K562 (cell line): ENCODE measurements around the gene HHATL. TPM values are rescaled to one million over a fixed set of nuclear protein-coding genes. Genes with fewer than 3 reads are reported as not detected.
A peak's percentile ranks its signal among the peaks of the same experiment; 100 is the strongest.

Experiments used
- ATAC-seq: fragments of 200-7000 bp; cut with Tn5 transposase; 3 replicates; pipeline ENCODE4 v1.9.1; 2020; ENCODE audit warnings: moderate library complexity
- BruUV-seq: library from RNA; stranded (reverse); fragments of 400-500 nt; replicated peaks from 2 replicates; lab custom pipeline; 2021; lab: Mats Ljungman, UMichigan
- CTCF ChIA-PET: fragments of 300-600 bp; formaldehyde crosslinking; extraction: SDS; loops from one replicate; lab custom pipeline; 2021; ENCODE audit warnings: low intra/inter-chr PET ratio; lab: Yijun Ruan, JAX
- POLR2A ChIA-PET: fragments of 300-600, 350-650 bp; sonication (Branson Sonifier 250); formaldehyde crosslinking; extraction: SDS; loops from one replicate; lab custom pipeline; 2021; ENCODE audit warnings: antibody characterized with exemption, inconsistent platforms; lab: Yijun Ruan, JAX
- DNase-seq, 4 experiments: peaks; one replicate each; pipeline versions ENCODE4 v3.0.0 to v3.0.0-alpha.2; 2011 to 2018; ENCODE audit warnings: low spot score in 3 of 4, mixed read lengths in 3 of 4; ENCODE audit errors: extremely low read depth in 1 of 4
- FAIRE-seq: peaks from 2 replicates; lab custom pipeline; 2011; peaks lifted over from hg19 to GRCh38; lab: Jason Lieb, UNC
- H2AFZ ChIP-seq: 2 replicates; pipeline ENCODE4 v1.6.0; 2011; ENCODE audit warnings: low read depth, low read length, control low read depth, inconsistent platforms
- H3K27ac ChIP-seq: fragments of 200-600 bp; 3 replicates; pipeline ENCODE4 v1.8.0; 2011; ENCODE audit warnings: low read depth, mild to moderate bottlenecking, control low read depth, inconsistent platforms, low read length, moderate library complexity, mixed read lengths; ENCODE audit errors: extremely low read depth
- H3K27me3 ChIP-seq, 2 experiments: fragments of 300-600 bp in 1 of 2; 2 replicates in 1 of 2; 3 replicates in 1 of 2; pipeline versions ENCODE4 v1.6.0 to v1.8.0; 2011; ENCODE audit warnings: inconsistent platforms in 2 of 2, low read length in 2 of 2, mild to moderate bottlenecking in 1 of 2, mixed read lengths in 1 of 2, moderate library complexity in 1 of 2; ENCODE audit not compliant: control insufficient read depth in 2 of 2, insufficient read depth in 2 of 2
- H3K36me3 ChIP-seq: fragments of 300-600 bp; 3 replicates; pipeline ENCODE4 v1.8.0; 2011; ENCODE audit warnings: mild to moderate bottlenecking, low read length, inconsistent platforms; ENCODE audit not compliant: control insufficient read depth, insufficient read depth
- H3K4me1 ChIP-seq, 2 experiments: fragments of 200-600 bp in 1 of 2; replicated peaks in 1 of 2; 2 replicates in 1 of 2; 3 replicates in 1 of 2; pipeline versions ENCODE4 v1.5.1 to v1.8.0; 2011; ENCODE audit warnings: inconsistent platforms in 2 of 2, low read length in 2 of 2, mild to moderate bottlenecking in 1 of 2, mixed read lengths in 1 of 2, moderate library complexity in 1 of 2; ENCODE audit not compliant: control insufficient read depth in 2 of 2, insufficient read depth in 2 of 2
- H3K4me2 ChIP-seq: 2 replicates; pipeline ENCODE4 v1.6.1; 2011; ENCODE audit warnings: low read length, control low read depth, inconsistent platforms, mixed read lengths; ENCODE audit not compliant: insufficient read depth
- H3K4me3 ChIP-seq: fragments of 200-600 bp; sonication (generic), shearing (Covaris generic); 2 replicates; pipeline ENCODE4 v1.5.1; 2016; ENCODE audit warnings: control low read depth, inconsistent platforms
- H3K79me2 ChIP-seq: fragments of 200-600 bp; 3 replicates; pipeline ENCODE4 v1.8.0; 2011; ENCODE audit warnings: low read length, inconsistent platforms; ENCODE audit not compliant: control insufficient read depth, insufficient read depth
- H3K9ac ChIP-seq, 2 experiments: 2 replicates each; pipeline versions ENCODE4 v1.6.0 to v1.6.1; 2011; ENCODE audit warnings: low read depth in 2 of 2, low read length in 2 of 2, control low read depth in 1 of 2, inconsistent platforms in 1 of 2, mild to moderate bottlenecking in 1 of 2, mixed read lengths in 1 of 2; ENCODE audit not compliant: insufficient read depth in 1 of 2
- H3K9me1 ChIP-seq: one replicate; pipeline ENCODE4 v1.6.0; 2011; ENCODE audit warnings: inconsistent platforms, mild to moderate bottlenecking, low read length, moderate library complexity; ENCODE audit not compliant: control insufficient read depth, insufficient read depth
- H3K9me3 ChIP-seq: replicated peaks from 2 replicates; pipeline ENCODE4 v1.5.1; 2011; ENCODE audit warnings: low read depth, low read length, inconsistent platforms; ENCODE audit not compliant: control insufficient read depth, insufficient read depth
- H4K20me1 ChIP-seq: replicated peaks from 2 replicates; pipeline ENCODE4 v1.6.1; 2011; ENCODE audit warnings: low read length, inconsistent platforms, mixed read lengths; ENCODE audit not compliant: control insufficient read depth, insufficient read depth
- CTBP1 ChIP-seq: fragments of 450-650 bp; IDR thresholded peaks from 2 replicates; pipeline ENCODE4 v1.6.1; 2016; ENCODE audit warnings: borderline replicate concordance
- DEAF1 ChIP-seq: fragments of 450-650 bp; formaldehyde crosslinking; IDR thresholded peaks from 2 replicates; pipeline ENCODE4 v1.4.0; 2020; ENCODE audit warnings: mild to moderate bottlenecking, moderate library complexity
- EHMT2 ChIP-seq: fragments of 450-650 bp; IDR thresholded peaks from 2 replicates; pipeline ENCODE4 v1.6.1; 2018; ENCODE audit warnings: antibody characterized with exemption
- ILK ChIP-seq: fragments of 450-650 bp; IDR thresholded peaks from 2 replicates; pipeline ENCODE4 v1.6.1; 2016; ENCODE audit warnings: missing genetic modification characterization, low read depth, mild to moderate bottlenecking, missing compliant biosample characterization, moderate library complexity, borderline replicate concordance
- MTA3 ChIP-seq: fragments of 450-650 bp; formaldehyde crosslinking; IDR thresholded peaks from 2 replicates; pipeline ENCODE4 v1.6.1; 2017; ENCODE audit warnings: mild to moderate bottlenecking, borderline replicate concordance
- MYNN ChIP-seq, 2 experiments: sonication (generic); formaldehyde crosslinking in 1 of 2; IDR thresholded peaks; 2 replicates each; pipeline versions ENCODE4 v1.5.0 to v1.6.1; 2016 to 2020; ENCODE audit warnings: antibody characterized with exemption in 1 of 2, missing genetic modification reagents in 1 of 2
- NFIC ChIP-seq: fragments of 450-650 bp; IDR thresholded peaks from 2 replicates; pipeline ENCODE4 v1.6.1; 2017; ENCODE audit warnings: mild to moderate bottlenecking, inconsistent platforms
- NUFIP1 ChIP-seq: fragments of 450-650 bp; IDR thresholded peaks from 2 replicates; pipeline ENCODE4 v1.6.1; 2018; ENCODE audit not compliant: partially characterized antibody
- RAD21 ChIP-seq, 2 experiments: fragments of 250-450 bp in 1 of 2; fragments of 450-650 bp in 1 of 2; sonication (Bioruptor Pico) in 1 of 2; formaldehyde crosslinking in 1 of 2; IDR thresholded peaks in 1 of 2; conservative IDR thresholded peaks in 1 of 2; 2 replicates each; pipeline versions ENCODE4 v1.4.0 to v1.8.0; 2020 to 2022; ENCODE audit warnings: mild to moderate bottlenecking in 2 of 2, moderate library complexity in 1 of 2
- SMC3 ChIP-seq: conservative IDR thresholded peaks from 2 replicates; pipeline ENCODE4 v1.6.1; 2011; ENCODE audit warnings: low read depth, low read length, improper control_type of control experiment; ENCODE audit not compliant: insufficient read depth
- SOX6 ChIP-seq: fragments of 450-650 bp; IDR thresholded peaks from 2 replicates; pipeline ENCODE4 v1.6.1; 2014; ENCODE audit warnings: mild to moderate bottlenecking
- TBL1XR1 ChIP-seq, 2 experiments: IDR thresholded peaks; 2 replicates each; pipeline ENCODE4 v1.6.1; 2012; ENCODE audit warnings: improper control_type of control experiment in 2 of 2, low read length in 2 of 2, mild to moderate bottlenecking in 1 of 2
- WGBS: fragments of 100-300 bp; shearing (Covaris generic); methylation state at CpG from one replicate; pipeline ENCODE4 v1.1.6; 2016; ENCODE audit warnings: low coverage, mixed read lengths; ENCODE audit not compliant: insufficient coverage; ENCODE audit errors: missing lambda C conversion rate; 5-methylcytosine and 5-hydroxymethylcytosine counted together
- in situ Hi-C: fragments of 300-500 bp; cut with MboI; formaldehyde crosslinking; loops from 4 replicates; pipeline ENCODE4 v1.15.0; 2018; ENCODE audit warnings: inconsistent platforms, mixed read lengths
- intact Hi-C: fragments of 100-400 bp; cut with micrococcal nuclease; formaldehyde crosslinking; loops from 2 replicates; pipeline ENCODE4 v1.14.2; 2022
- polyA plus RNA-seq, 8 experiments: library from polyadenylated mRNA; depleted of rRNA in 4 of 8; stranded (reverse) in 5 of 8; unstranded in 3 of 8; fragments of >200 nt; fragmentation: Nextera tagmentation in 2 of 8; fragmentation: Illumina TruSeq in 1 of 8; extraction: Ambion mirVana in 2 of 8; extraction: Trizol in 1 of 8; gene quantifications; 2 replicates each; pipeline versions ENCODE4 v1.2.1 to v1.2.3, GENCODE V29; 2011 to 2014; ENCODE audit warnings: inconsistent platforms in 1 of 8, missing spikeins in 1 of 8
- total RNA-seq, 7 experiments: library from RNA; depleted of rRNA in 6 of 7; stranded (reverse); fragments of >200 nt in 6 of 7; fragmentation: Illumina TruSeq in 2 of 7; extraction: Trizol in 2 of 7; gene quantifications; 2 replicates each; pipeline versions ENCODE4 v1.2.1 to v1.2.3, GENCODE V29; 2011 to 2021; ENCODE audit warnings: low replicate concordance in 1 of 7
- TF ChIP-seq, protein P1 (sequence below), 3 experiments: IDR thresholded peaks in 2 of 3; conservative IDR thresholded peaks in 1 of 3; 2 replicates each; pipeline ENCODE4 v1.5.1; 2011 to 2012; ENCODE audit warnings: low read length in 3 of 3, mild to moderate bottlenecking in 3 of 3, control low read depth in 2 of 3, improper control_type of control experiment in 1 of 3, inconsistent platforms in 1 of 3, low read depth in 1 of 3, mixed read lengths in 1 of 3, moderate library complexity in 1 of 3; ENCODE audit not compliant: insufficient read depth in 2 of 3
- TF ChIP-seq, protein P2 (sequence below): sonication (generic); formaldehyde crosslinking; IDR thresholded peaks from 2 replicates; pipeline ENCODE4 v1.8.1; 2023; ENCODE audit warnings: mild to moderate bottlenecking, missing genetic modification reagents, moderate library complexity

HHATL gene
- total and polyA plus RNA-seq, 9 of the 15 experiments (the other 6 are each of a cell fraction or from before 2014, with no cell fraction given), result not detected

- POLR2A ChIA-PET, result interaction anchor here (0.7 to 1.2 kb wide), 5 partner anchors 9 to 49 kb away, joined by 3 to 6 read pairs (median 3); no protein-coding TSS in a partner anchor
- no TSS peak for BruUV-seq
- 0 out of 4 replicates have a peak overlapping the region, but pooled peaks of 1 of the 2 experiments have one; percentile 10 for H3K9ac ChIP-seq
- peaks cover 5% of the 10 kb centered on the region; the same call in 1 of the 3 replicates for H3K36me3 ChIP-seq
- FAIRE-seq (peak; percentile 98), DNase-seq (peak; percentile 60 to 78 (median 70)), ATAC-seq (peak; percentile 78)
- H3K9me3 ChIP-seq, result no peaks in the 10 kb centered on the region
- intact Hi-C loops (loop anchor here (1.0 to 2.0 kb wide), 3 partner anchors 83 to 170 kb away; no protein-coding TSS in a partner anchor), in situ Hi-C loops (no loop called here)
- peaks cover 11% of the 10 kb centered on the region; the same call in 1 of the 2 replicates for H4K20me1 ChIP-seq
- peaks cover 0 to 24% of the 10 kb centered on the region in 2 experiments; a peak in 1 of 5 replicates for H3K4me1 ChIP-seq
- no peaks in the 10 kb centered on the region for H3K9me1 ChIP-seq
- H3K4me3 ChIP-seq, result no peak overlapping the region
- no peaks in the 10 kb centered on the region for H3K79me2 ChIP-seq
- H3K27ac ChIP-seq, result no peak overlapping the region
- no peak overlapping the region for H3K4me2 ChIP-seq
- CTCF ChIA-PET, result interaction anchor here (0.8 to 1.8 kb wide), 4 partner anchors 83 to 219 kb away, joined by 3 to 15 read pairs (median 3); no protein-coding TSS in a partner anchor
- 4% methylated on average over 4 of the region's 4 CpGs for WGBS
- no peaks in the 10 kb centered on the region for H3K27me3 ChIP-seq
- no peak overlapping the region for H2AFZ ChIP-seq
- TF ChIP-seq SOX6 (0 out of 2 replicates have a peak, but pooled peaks have one; percentile 26), MYNN (IDR thresholded peaks at IDR 0.05) (0 out of 2 replicates have a peak, but pooled peaks have one; percentile 33), MYNN (CRISPR knock-in tag; IDR thresholded peaks at IDR 0.05) (no peak), NFIC (0 out of 2 replicates have a peak, but pooled peaks have one; percentile 22), CTBP1 (peak; percentile 59; the same call in 1 of the 2 replicates), SMC3 (peak; percentile 57), EHMT2 (0 out of 2 replicates have a peak, but pooled peaks have one; percentile 33), RAD21 (CRISPR knock-in tag; conservative IDR thresholded peaks at IDR 0.05 in 1 of 2, IDR thresholded peaks at IDR 0.05 in 1 of 2) (peak; percentile 68 to 84), ILK (tag) (no peak), MTA3 (no peak), TBL1XR1 (IDR thresholded peaks at IDR 0.05; ENCODE audit: low read length in 2 of 2) (peak in 1 of 2 experiments; percentile 35; a peak in 1 of 4 replicates), NUFIP1 (no peak), DEAF1 (CRISPR knock-in tag) (peak; percentile 39; the same call in 1 of the 2 replicates)
- TF ChIP-seq, protein P1, sequence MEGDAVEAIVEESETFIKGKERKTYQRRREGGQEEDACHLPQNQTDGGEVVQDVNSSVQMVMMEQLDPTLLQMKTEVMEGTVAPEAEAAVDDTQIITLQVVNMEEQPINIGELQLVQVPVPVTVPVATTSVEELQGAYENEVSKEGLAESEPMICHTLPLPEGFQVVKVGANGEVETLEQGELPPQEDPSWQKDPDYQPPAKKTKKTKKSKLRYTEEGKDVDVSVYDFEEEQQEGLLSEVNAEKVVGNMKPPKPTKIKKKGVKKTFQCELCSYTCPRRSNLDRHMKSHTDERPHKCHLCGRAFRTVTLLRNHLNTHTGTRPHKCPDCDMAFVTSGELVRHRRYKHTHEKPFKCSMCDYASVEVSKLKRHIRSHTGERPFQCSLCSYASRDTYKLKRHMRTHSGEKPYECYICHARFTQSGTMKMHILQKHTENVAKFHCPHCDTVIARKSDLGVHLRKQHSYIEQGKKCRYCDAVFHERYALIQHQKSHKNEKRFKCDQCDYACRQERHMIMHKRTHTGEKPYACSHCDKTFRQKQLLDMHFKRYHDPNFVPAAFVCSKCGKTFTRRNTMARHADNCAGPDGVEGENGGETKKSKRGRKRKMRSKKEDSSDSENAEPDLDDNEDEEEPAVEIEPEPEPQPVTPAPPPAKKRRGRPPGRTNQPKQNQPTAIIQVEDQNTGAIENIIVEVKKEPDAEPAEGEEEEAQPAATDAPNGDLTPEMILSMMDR (IDR thresholded peaks at IDR 0.05 in 2 of 3, conservative IDR thresholded peaks at IDR 0.05 in 1 of 3; ENCODE audit: insufficient read depth in 2 of 3, low read depth in 1 of 3, low read length in 3 of 3), result peak; percentile 78 to 97 (median 97)
- TF ChIP-seq, protein P2, sequence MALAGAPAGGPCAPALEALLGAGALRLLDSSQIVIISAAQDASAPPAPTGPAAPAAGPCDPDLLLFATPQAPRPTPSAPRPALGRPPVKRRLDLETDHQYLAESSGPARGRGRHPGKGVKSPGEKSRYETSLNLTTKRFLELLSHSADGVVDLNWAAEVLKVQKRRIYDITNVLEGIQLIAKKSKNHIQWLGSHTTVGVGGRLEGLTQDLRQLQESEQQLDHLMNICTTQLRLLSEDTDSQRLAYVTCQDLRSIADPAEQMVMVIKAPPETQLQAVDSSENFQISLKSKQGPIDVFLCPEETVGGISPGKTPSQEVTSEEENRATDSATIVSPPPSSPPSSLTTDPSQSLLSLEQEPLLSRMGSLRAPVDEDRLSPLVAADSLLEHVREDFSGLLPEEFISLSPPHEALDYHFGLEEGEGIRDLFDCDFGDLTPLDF (CRISPR knock-in tag), result no peak
These were observed 41.7 kb downstream of the HHATL start for GRCh38 chr3:42660898-42661297.
